ENCODE results near the gene SPRR1B. TPM values are rescaled to one million over a fixed set of nuclear protein-coding genes. Genes with fewer than 3 reads are reported as not detected.

Gene SPRR1B
- polyA plus RNA-seq, 6 donors from 2014 or later = not detected

DNA sequence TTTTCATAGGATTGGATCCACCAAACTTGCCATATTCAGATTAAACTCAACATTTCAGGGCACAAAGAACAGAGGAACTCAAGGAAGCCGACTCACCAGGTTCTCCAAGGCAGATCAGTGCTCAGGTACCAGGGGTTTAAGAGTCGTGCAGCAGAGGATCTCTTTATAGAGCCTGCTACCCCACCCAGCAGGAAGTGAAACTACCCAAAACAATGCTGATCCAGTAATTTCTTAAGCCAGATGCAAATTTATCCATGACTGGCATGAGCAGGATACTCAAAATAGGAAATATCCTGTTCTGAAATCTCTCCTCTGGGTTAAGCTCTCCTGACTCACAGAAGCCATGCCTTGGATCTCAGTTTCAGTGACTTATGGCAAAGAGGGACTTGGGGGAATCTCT is 26.4 kb downstream of the SPRR1B start, which contains the start of gene SPRR2A:
TSS of gene SPRR2A (minus strand) at position 138 of the 400 bp plus-strand sequence. CDS start 777 bp downstream, outside the sequence.
- Mint-ChIP-seq H3K9me3 (peaks cover 0 to 10% (median 1%) of the 10 kb centered on the region in 7 donors), H3K4me1 (no peaks in the 10 kb centered on the region), H3K4me3 (no peak within 1 kb of the TSS), H3K36me3 (no peaks in the 10 kb centered on the region), H3K27me3 (peaks cover 48 to 72% (median 63%) of the 10 kb centered on the region in 3 donors), H3K27ac (no peak within 1 kb of the TSS)
- DNase-seq (no peak), ATAC-seq (ENCODE audit: low read depth in 2 of 2) (no peak)

DNA sequence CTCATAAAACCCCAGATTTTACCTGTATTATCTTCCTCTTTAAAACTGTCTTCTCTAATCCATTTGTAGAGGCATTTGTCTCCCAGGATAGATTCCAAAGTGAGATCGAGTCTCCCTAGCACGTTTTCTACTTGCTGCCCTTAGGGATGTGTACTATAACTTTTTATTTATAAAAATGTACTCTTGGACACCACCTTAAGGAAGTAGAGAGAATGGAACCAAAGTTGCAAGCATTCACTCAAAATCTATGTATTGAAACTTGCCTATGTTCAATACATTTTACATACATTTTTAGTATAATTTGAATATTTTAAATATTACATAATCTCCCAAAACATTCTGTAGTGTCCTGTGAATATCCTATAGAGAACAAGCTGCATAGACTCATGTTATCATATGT is 27.2 kb downstream of the SPRR1B start:
- Mint-ChIP-seq H3K4me1 (no peaks in the 10 kb centered on the region), H3K4me3 (no peak overlapping the region), H3K9me3 (peaks cover 0 to 4% (median 0%) of the 10 kb centered on the region in 7 donors), H3K27ac (no peak overlapping the region), H3K36me3 (no peaks in the 10 kb centered on the region), H3K27me3 (peaks cover 43 to 69% (median 55%) of the 10 kb centered on the region in 3 donors)
- ATAC-seq (ENCODE audit: low read depth in 2 of 2) (no peak), DNase-seq (no peak)

DNA sequence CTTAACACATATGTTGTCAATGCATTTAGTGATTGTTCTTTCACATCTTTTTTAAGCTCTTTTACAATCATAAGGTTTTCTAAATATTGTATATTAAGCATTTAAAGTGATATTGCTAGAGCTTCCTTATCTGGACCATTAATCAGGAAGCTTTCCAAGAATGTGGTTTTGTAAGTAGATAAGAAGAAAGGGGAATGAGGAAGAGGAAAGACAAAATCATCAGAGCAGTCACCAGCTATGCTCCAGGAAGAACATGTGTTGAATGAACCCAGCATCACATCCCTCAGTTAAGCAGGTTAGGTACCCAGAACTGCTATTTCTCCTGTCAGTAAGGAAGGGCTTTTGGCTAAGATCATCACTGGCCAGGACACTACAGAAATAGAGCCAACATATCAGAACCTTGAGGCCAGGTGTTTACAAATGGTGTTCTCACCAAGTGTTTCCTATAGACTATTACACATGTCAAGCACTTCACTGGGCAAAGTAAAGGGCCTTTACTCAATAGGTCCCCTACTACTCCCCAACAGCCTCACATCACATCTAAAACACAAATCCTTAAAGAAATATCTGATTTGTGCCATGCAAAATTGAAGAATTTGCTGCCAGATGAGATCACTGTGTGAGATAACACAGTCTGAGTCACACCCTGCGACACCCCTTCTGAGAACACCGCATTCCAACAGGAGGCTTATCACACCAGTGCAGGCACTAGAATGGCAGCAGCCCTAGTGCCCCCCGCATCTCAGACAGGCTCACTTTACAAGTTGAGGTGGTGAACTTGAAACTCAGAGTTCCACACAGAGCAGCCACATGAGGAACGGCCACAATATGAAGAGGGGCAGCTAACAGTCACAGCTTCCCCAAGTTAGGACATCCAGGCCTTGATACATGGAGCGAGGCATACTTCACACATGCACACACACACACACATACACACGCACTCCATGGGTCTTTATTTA is 28.1 kb downstream of the SPRR1B start:
- Mint-ChIP-seq H3K4me3 (no peak overlapping the region), H3K36me3 (no peaks in the 10 kb centered on the region), H3K9me3 (peaks cover 0 to 7% (median 0%) of the 10 kb centered on the region in 7 donors), H3K27me3 (peaks cover 37 to 61% (median 52%) of the 10 kb centered on the region in 3 donors), H3K27ac (no peak overlapping the region), H3K4me1 (no peaks in the 10 kb centered on the region)
- no peak for DNase-seq
- ATAC-seq (ENCODE audit: low read depth in 2 of 2) = no peak

DNA sequence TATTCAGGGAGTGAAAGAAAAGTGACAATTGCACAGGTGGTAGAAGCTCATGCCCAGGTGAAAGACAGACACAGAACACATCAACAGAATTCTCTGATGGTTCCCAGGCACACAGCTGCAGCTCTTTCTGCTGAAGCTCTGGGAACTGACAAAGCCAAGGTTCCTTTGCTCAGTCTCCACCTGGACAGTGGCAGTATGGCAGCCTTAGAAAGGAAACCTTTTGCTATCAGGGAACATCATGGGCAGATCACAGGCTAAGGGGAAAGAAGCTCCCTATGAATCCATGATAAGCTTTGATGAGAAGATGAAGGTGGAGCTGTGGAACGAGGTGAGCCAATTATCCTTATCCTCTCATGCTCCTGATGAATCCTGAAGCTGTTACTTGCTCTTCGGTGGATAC is 39.2 kb downstream of the SPRR1B start:
- no peak for DNase-seq
- no peak overlapping the region for H3K27ac Mint-ChIP-seq
- no peak overlapping the region for H3K4me3 Mint-ChIP-seq
- ATAC-seq (ENCODE audit: low read depth in 2 of 2) = no peak
- no peaks in the 10 kb centered on the region for H3K36me3 Mint-ChIP-seq
- H3K27me3 Mint-ChIP-seq = peaks cover 22 to 36% (median 24%) of the 10 kb centered on the region in 3 donors
- H3K9me3 Mint-ChIP-seq = peaks cover 0 to 5% (median 0%) of the 10 kb centered on the region in 7 donors
- H3K4me1 Mint-ChIP-seq = no peaks in the 10 kb centered on the region

DNA sequence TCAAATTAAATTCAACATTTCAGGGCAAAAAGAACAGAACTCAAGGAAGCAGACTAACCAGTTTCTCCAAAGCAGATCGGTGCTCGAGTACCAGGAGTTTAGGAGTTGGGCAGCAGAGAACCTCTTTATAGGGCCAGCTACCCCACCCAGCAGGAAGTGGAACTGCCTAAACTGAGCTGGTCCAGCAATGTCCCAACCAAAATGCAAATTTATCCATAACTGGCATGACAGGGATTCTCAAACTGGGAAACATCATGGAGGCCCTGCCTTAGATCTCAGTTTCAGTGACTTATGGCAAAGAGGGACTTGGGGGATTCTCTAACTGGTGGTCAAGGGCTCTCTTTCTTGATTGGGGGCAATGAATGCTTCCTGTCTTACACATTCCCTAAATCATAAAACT is 40.5 kb downstream of the SPRR1B start, which contains the start of gene SPRR2B:
TSS of gene SPRR2B (minus strand) at position 101 of the 400 bp plus-strand sequence. CDS start 772 bp downstream, outside the sequence.
- Mint-ChIP-seq H3K36me3 (no peaks in the 10 kb centered on the region), H3K27me3 (peaks cover 12 to 26% (median 22%) of the 10 kb centered on the region in 3 donors), H3K9me3 (no peaks in the 10 kb centered on the region), H3K27ac (peak within 1 kb of the TSS in 1 of 6 donors; percentile 3), H3K4me1 (no peaks in the 10 kb centered on the region), H3K4me3 (no peak within 1 kb of the TSS)
- DNase-seq (no peak), ATAC-seq (ENCODE audit: low read depth in 2 of 2) (no peak)

DNA sequence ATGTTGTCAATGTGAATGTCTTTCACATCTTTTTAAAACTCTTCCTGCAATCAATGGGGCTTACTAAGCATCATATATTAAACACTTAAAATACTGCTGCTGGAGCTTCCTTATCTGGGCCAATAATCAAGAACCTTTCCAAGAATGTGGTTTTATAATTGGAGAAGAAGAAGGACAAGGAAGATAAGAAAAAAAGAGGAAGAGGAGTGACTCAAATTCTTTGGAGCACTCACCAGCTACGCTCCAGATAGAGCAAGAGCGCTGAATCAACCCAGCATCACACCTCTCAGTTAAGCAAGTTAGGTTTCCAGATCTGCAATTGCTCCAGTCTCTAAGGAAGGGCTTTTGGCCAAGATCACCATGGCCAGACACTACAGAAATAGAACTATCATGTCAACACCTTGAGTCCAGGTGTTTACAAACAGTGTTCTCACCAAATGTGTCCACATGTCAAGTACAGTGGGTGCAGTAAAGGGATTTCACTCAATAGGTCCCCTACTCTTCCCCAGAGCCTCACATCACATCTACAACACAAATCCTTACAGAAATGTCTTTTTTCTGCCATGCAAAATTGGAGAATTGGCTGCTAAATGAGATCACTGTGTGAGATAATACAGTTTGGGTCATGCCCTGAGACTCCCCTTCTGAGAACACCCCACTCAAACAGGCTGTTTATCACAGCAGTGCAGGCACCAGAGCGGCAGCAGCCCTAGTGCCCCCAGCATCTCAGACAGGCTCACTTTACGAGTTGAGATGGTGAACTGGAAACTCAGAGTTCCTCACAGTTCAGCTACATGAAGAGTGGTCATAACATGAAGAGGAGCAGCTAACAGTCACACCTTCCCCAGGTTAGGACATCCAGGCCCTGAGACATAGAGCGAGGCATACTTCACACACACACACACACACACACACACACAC is 42.1 kb downstream of the SPRR1B start:
- H3K27ac Mint-ChIP-seq = peak overlapping the region in 1 of 6 donors; percentile 10
- no peaks in the 10 kb centered on the region for H3K36me3 Mint-ChIP-seq
- H3K27me3 Mint-ChIP-seq = peaks cover 13 to 26% (median 19%) of the 10 kb centered on the region in 3 donors
- ATAC-seq (ENCODE audit: low read depth in 2 of 2) (no peak), DNase-seq (no peak)
- no peaks in the 10 kb centered on the region for H3K4me1 Mint-ChIP-seq
- peaks cover 0 to 9% (median 5%) of the 10 kb centered on the region in 7 donors for H3K9me3 Mint-ChIP-seq
- H3K4me3 Mint-ChIP-seq = no peak overlapping the region

DNA sequence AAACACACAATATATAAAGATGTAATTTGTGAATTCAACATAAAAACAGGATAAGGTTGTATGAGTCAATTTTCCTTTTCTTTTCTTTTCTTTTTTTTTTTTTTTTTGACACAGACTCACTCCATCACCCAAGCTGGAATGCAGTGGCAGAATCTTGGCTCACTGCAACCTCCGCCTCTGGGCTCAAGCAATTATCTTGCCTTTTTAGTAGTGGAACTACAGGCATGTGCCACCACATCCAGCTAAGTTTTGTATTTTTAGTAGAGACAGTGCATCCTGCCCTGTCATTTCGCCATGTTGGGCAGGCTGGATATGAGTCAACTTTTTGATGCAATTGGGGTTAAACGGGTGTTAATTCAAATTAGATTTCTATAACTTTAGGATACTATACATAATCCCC is 50.7 kb downstream of the SPRR1B start:
- H3K27me3 Mint-ChIP-seq = peaks cover 15 to 44% (median 36%) of the 10 kb centered on the region in 3 donors
- no peaks in the 10 kb centered on the region for H3K4me1 Mint-ChIP-seq
- ATAC-seq (ENCODE audit: low read depth in 2 of 2) (no peak), DNase-seq (no peak)
- H3K4me3 Mint-ChIP-seq = no peak overlapping the region
- no peak overlapping the region for H3K27ac Mint-ChIP-seq
- H3K9me3 Mint-ChIP-seq = peaks cover 4 to 34% (median 16%) of the 10 kb centered on the region in 7 donors
- peaks cover 5 to 7% of the 10 kb centered on the region in 2 donors for H3K36me3 Mint-ChIP-seq

Other genes starting within 250 kb of the SPRR1B start
- gene LCE1E, start 244.9 kb upstream of the SPRR1B start, polyA plus RNA-seq (ENCODE audit: low read depth in 6 of 6) = not detected
- gene LCE1D, start 234.5 kb upstream of the SPRR1B start, polyA plus RNA-seq (ENCODE audit: low read depth in 6 of 6) = not detected
- gene LCE1C, start 224.6 kb upstream of the SPRR1B start, polyA plus RNA-seq (ENCODE audit: low read depth in 6 of 6) = not detected
- gene LCE1B, start 219.2 kb upstream of the SPRR1B start, polyA plus RNA-seq (ENCODE audit: low read depth in 6 of 6) = not detected
- not detected for gene LCE1A, start 203.7 kb upstream of the SPRR1B start, polyA plus RNA-seq (ENCODE audit: low read depth in 6 of 6)
- gene LCE6A, start 188.3 kb upstream of the SPRR1B start, polyA plus RNA-seq (ENCODE audit: low read depth in 6 of 6) = not detected
- not detected for gene LCE7A, start 171.2 kb upstream of the SPRR1B start, polyA plus RNA-seq (ENCODE audit: low read depth in 6 of 6)
- gene SMCP, start 152.9 kb upstream of the SPRR1B start, polyA plus RNA-seq (ENCODE audit: low read depth in 6 of 6) = not detected
- not detected for gene IVL, start 122.7 kb upstream of the SPRR1B start, polyA plus RNA-seq (ENCODE audit: low read depth in 6 of 6)
- gene SPRR5, start 84.0 kb upstream of the SPRR1B start, polyA plus RNA-seq (ENCODE audit: low read depth in 6 of 6) = not detected
- not detected for gene SPRR4, start 60.6 kb upstream of the SPRR1B start, polyA plus RNA-seq (ENCODE audit: low read depth in 6 of 6)
- gene SPRR1A, start 47.1 kb upstream of the SPRR1B start, polyA plus RNA-seq (ENCODE audit: low read depth in 6 of 6) = not detected
- gene SPRR3, start 29.5 kb upstream of the SPRR1B start, polyA plus RNA-seq (ENCODE audit: low read depth in 6 of 6) = not detected
- not detected for gene SPRR2D, start 9.9 kb downstream of the SPRR1B start, polyA plus RNA-seq (ENCODE audit: low read depth in 6 of 6)
- not detected for gene SPRR2A, start 26.3 kb downstream of the SPRR1B start, polyA plus RNA-seq (ENCODE audit: low read depth in 6 of 6)
- gene SPRR2B, start 40.4 kb downstream of the SPRR1B start, polyA plus RNA-seq (ENCODE audit: low read depth in 6 of 6) = not detected
- not detected for gene SPRR2E, start 63.3 kb downstream of the SPRR1B start, polyA plus RNA-seq (ENCODE audit: low read depth in 6 of 6)
- not detected for gene SPRR2F, start 82.3 kb downstream of the SPRR1B start, polyA plus RNA-seq (ENCODE audit: low read depth in 6 of 6)
- gene SPRR2G, start 119.7 kb downstream of the SPRR1B start, polyA plus RNA-seq (ENCODE audit: low read depth in 6 of 6) = not detected
- not detected for gene LELP1, start 172.2 kb downstream of the SPRR1B start, polyA plus RNA-seq (ENCODE audit: low read depth in 6 of 6)
- not detected for gene PRR9, start 186.4 kb downstream of the SPRR1B start, polyA plus RNA-seq (ENCODE audit: low read depth in 6 of 6)
- gene LORICRIN, start 228.5 kb downstream of the SPRR1B start, polyA plus RNA-seq (ENCODE audit: low read depth in 6 of 6) = not detected